NOMO-1 treated with dmso at 0.1 percent for 144 hours (cell line): ENCODE data around the gene ASTN1.

Source experiments
- DNase-seq: peaks from one replicate; lab custom pipeline; 2025; ENCODE audit not compliant: unreplicated experiment; lab: John Stamatoyannopoulos, UW

Gene ASTN1

GRCh38 chr1:176843352-176844297, 320.9 kb downstream of the ASTN1 start:
- peak; percentile 14 for DNase-seq

- no peak for DNase-seq
Measured at GRCh38 chr1:176841238-176841637, 323.3 kb downstream of the ASTN1 start.

GRCh38 chr1:176839216-176839615, 325.3 kb downstream of the ASTN1 start:
- no peak for DNase-seq

- no peak for DNase-seq
Measured at GRCh38 chr1:176838276-176838995, 326.1 kb downstream of the ASTN1 start.

- no peak for DNase-seq
Measured at GRCh38 chr1:176837708-176838107, 326.8 kb downstream of the ASTN1 start.

GRCh38 chr1:176831150-176831549, 333.4 kb downstream of the ASTN1 start:
- no peak for DNase-seq

- DNase-seq = no peak
Measured at GRCh38 chr1:176829261-176829660, 335.3 kb downstream of the ASTN1 start.

GRCh38 chr1:176826265-176826664, 338.2 kb downstream of the ASTN1 start:
- no peak for DNase-seq

- no peak for DNase-seq
Measured at GRCh38 chr1:176820391-176821031, 344.0 kb downstream of the ASTN1 start.

GRCh38 chr1:176816232-176816631, 348.3 kb downstream of the ASTN1 start:
- no peak for DNase-seq

GRCh38 chr1:176815621-176816020, 348.9 kb downstream of the ASTN1 start:
- no peak for DNase-seq

- DNase-seq = no peak
Measured at GRCh38 chr1:176811511-176812288, 352.8 kb downstream of the ASTN1 start.

GRCh38 chr1:176809292-176809691, 355.2 kb downstream of the ASTN1 start:
- DNase-seq = no peak
